ENCODE results near the gene SSX4B. TPM values are rescaled to one million over a fixed set of nuclear protein-coding genes. Genes with fewer than 3 reads are reported as not detected.
"Not testable (repeated sequence)": the region's sequence is repeated elsewhere in the genome, so short reads cannot be mapped to it uniquely, and the experiment has no call there.

Gene SSX4B
- total RNA-seq, 1 experiment from 2014 or later, result 0.42 TPM

DNA sequence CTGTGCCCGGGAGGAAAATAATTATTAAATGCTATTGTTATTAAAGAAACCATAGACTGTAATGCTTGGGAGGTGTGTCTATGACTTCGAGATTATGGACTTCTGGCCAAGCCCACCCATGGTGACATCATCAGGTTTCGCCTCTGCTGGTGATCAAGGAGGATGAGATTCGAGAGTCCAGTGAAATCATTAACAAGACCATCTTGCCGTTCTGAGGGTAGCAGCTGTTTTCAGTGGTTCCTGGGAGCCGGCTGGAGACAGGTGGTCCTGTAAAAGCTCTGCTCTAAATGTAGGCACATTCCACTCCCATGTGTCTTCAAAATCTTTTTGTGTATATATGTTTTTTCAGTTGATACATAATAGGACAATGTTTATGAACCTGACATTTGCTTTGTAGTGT, 52.5 kb downstream of the SSX4B start:
- not testable (repeated sequence) for DNase-seq (ENCODE audit: low read depth, low spot score)

DNA sequence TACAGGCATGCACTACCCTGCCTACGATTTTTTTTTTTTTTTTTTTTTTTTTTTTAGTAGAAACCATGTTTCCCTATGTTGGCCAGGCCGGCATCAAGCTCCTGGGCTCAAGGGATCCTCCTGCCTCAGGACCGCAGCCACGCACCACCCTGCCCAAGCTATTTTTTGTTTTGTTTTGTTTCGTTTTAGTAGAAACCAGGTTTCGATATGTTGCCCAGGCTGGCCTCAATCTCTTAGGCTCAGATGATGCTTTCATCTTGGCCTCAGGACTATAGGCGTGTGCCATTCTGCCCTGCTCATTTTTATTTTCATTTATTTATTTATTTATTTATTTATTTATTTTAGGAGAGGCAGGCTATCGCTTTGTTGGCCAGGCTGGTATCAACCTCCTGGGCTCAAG, 54.1 kb downstream of the SSX4B start:
- DNase-seq (ENCODE audit: low read depth, low spot score), result no peak
- in situ Hi-C loops (cut with HindIII; ENCODE audit: low pct_unique_long_range_greater_than_20kb, low sequenced_read_pairs), result no loop called here

More for the DNA sequence above, 52.5 kb downstream of the SSX4B start:
- in situ Hi-C loops (cut with HindIII; ENCODE audit: low pct_unique_long_range_greater_than_20kb, low sequenced_read_pairs), result not testable (repeated sequence)

GRCh38 chrX:48356315-48357094, 55.3 kb downstream of the SSX4B start, which contains the start of gene SSX3:
TSS of gene SSX3 (minus strand) at chrX:48356703. CDS start at chrX:48355249, 1,454 bp downstream.
- DNase-seq (ENCODE audit: low read depth, low spot score); in situ Hi-C loops (cut with HindIII; ENCODE audit: low pct_unique_long_range_greater_than_20kb, low sequenced_read_pairs): not testable (repeated sequence)

Small RNAs within 50 kb of the gene (small RNA-seq; reads per million reads assigned to genes)
- gene AL606490.4, result 0 reads per million in 2 experiments
- gene AL606490.7, result 0 reads per million in 2 experiments

Other genes starting within 250 kb of the SSX4B start
- gene SSX5, start 215.2 kb downstream of the SSX4B start, total RNA-seq (2014; rRNA removed; shearing (Covaris generic)), result not detected in 2 replicates
- gene SSX1, start 156.6 kb downstream of the SSX4B start, total RNA-seq (2014; rRNA removed; shearing (Covaris generic)), result 0.93 and 1.0 TPM in 2 replicates
- gene SSX3, start 55.3 kb downstream of the SSX4B start, total RNA-seq (2014; rRNA removed; shearing (Covaris generic)), result not detected in 2 replicates
- gene SSX4, start 28.4 kb downstream of the SSX4B start, total RNA-seq (2014; rRNA removed; shearing (Covaris generic)), result 0.42 TPM in 1 of 2 replicates, not detected in the other
- gene SLC38A5, start 58.3 kb upstream of the SSX4B start, total RNA-seq (2014; rRNA removed; shearing (Covaris generic)), result not detected in 2 replicates
- 39.2 and 48.3 TPM in 2 replicates for gene FTSJ1, start 64.2 kb upstream of the SSX4B start, total RNA-seq (2014; rRNA removed; shearing (Covaris generic))
- gene PORCN, start 97.0 kb upstream of the SSX4B start, total RNA-seq (2014; rRNA removed; shearing (Covaris generic)), result 13.7 and 16.1 TPM in 2 replicates
- 50.2 and 53.6 TPM in 2 replicates for gene EBP, start 109.8 kb upstream of the SSX4B start, total RNA-seq (2014; rRNA removed; shearing (Covaris generic))
- 3.3 and 4.7 TPM in 2 replicates for gene TBC1D25, start 127.8 kb upstream of the SSX4B start, total RNA-seq (2014; rRNA removed; shearing (Covaris generic))
- 220 and 221 TPM in 2 replicates for gene RBM3, start 162.5 kb upstream of the SSX4B start, total RNA-seq (2014; rRNA removed; shearing (Covaris generic))
- gene WDR13, start 185.5 kb upstream of the SSX4B start, total RNA-seq (2014; rRNA removed; shearing (Covaris generic)), result 46.8 and 50.4 TPM in 2 replicates